ENCODE measurements around the gene CENPN.

Gene CENPN, protein sequence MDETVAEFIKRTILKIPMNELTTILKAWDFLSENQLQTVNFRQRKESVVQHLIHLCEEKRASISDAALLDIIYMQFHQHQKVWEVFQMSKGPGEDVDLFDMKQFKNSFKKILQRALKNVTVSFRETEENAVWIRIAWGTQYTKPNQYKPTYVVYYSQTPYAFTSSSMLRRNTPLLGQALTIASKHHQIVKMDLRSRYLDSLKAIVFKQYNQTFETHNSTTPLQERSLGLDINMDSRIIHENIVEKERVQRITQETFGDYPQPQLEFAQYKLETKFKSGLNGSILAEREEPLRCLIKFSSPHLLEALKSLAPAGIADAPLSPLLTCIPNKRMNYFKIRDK

DNA sequence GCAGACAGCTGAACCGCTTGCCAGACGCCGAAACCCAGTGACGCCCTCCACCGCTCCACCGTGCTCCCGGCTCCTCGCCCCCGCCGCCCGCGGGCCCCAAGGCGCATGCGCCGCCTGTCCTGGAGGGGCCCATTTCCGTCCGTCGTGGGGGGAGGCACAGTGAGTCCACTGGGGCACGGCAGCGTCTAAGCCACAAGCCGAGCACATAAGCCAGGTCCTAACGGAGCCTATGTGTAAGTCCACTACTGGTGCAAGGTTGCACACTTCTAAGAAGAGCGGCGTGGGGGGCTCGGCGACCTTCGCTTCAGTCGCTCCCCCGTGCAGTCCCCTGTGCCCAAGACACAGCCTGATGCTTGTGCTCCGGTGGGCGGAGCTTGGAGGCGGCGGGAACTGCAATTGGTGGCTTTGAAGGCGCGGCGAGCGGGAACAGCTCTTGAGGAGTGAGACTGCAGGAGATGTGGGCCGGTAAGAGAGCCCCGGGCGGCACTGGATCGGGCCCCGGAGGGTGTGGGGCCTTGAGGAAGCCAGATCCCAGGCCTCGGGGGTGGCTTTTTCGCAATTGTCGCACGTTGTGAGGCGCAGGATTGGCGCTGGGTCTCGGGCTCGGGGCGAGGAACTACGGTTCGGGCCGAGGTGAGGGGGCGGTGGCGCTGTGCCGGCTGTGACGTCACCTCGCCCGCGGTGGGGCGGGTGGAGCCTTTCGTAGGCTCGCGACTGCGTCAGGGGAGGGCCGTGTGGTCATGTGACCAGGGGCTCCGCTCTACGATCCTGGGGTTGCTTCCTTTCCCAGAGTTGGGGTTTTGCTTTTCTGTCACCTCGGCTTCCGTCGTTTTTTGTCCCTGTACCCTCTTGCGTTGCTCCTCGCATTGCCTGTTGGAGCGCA, at the start of gene CENPN, which contains the start of gene CMC2:
Gene CENPN (plus strand): TSS at position 402 of the 883 bp plus-strand sequence. CDS start 4,726 bp downstream, outside the sequence.
Gene CMC2 (minus strand): TSS at position 73 of the 883 bp plus-strand sequence. CDS start 9,491 bp downstream, outside the sequence.
- DNase-seq: peak; percentile 99

DNA sequence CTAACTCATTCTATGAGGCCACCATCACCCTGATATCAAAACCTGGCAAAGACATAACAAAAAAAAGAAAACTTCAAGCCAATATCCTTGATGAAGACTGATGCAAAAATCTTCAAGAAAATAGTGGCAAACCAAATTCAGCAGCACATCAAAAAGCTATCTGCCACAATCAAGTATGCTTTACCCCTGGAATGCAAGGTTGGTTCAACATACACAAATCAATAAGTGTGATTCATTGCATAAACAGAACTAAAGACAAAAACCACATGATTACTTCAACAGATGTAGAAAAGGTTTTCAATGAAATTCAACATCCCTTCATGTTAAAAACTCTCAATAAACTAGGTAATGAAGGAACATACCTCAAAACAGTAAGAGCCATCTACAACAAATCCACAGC, 48.7 kb upstream of the CENPN start:
- no peak for DNase-seq

DNA sequence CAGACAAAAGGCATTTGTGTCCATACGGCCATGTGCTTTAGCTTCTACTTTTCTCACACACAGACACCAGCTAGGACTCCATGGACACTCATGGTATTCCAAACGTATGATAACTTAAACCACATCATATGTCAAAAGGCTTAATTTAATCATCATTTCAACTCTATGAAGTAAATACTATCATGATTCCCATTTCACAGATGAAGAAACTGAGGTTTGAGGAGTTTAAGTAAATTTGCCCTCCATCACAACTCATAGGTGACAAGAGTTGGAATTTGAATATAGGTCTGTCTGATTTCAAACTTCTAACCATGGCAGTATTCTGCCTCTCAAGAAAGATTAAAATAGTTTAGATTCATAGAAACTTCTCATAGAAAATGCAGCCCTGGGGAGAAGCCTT, 44.1 kb upstream of the CENPN start:
- DNase-seq: no peak

DNA sequence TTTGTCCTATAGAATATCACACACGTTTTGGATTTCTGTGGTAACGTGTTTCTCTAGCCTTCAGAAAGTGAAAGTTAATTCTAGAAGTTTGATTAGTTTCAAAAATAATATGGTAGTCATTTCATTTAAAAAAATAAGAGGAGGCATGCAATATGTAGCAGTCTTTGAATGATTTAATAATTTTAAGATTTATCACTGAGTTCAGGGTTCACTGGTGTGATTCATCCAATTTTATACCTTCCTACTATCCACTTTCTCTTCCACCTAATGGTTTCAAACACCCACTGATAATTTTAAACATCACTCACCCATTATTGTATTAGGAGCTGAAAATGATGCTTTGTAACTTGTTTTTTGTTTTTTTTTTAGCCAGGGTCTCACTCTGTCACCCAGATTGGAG, 42.7 kb upstream of the CENPN start:
- DNase-seq: no peak

DNA sequence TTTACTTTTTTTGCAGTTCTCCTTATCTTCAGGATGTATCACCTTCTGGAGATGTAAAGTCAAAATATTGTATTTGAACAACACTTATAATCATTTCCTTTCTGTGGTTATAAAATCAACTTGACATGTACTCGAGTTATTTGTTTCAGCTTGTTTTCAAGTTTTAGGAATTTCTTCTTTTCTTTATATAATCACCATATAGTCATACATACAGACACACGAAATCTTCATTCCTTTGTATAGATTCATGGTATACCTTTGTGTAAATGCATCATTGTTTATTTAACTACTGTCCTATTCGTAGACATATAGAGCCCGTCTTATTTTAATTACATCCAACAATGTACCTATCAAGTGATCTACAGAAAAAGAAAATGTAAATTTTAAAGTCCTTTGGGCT, 40.4 kb upstream of the CENPN start:
- no peak for DNase-seq

DNA sequence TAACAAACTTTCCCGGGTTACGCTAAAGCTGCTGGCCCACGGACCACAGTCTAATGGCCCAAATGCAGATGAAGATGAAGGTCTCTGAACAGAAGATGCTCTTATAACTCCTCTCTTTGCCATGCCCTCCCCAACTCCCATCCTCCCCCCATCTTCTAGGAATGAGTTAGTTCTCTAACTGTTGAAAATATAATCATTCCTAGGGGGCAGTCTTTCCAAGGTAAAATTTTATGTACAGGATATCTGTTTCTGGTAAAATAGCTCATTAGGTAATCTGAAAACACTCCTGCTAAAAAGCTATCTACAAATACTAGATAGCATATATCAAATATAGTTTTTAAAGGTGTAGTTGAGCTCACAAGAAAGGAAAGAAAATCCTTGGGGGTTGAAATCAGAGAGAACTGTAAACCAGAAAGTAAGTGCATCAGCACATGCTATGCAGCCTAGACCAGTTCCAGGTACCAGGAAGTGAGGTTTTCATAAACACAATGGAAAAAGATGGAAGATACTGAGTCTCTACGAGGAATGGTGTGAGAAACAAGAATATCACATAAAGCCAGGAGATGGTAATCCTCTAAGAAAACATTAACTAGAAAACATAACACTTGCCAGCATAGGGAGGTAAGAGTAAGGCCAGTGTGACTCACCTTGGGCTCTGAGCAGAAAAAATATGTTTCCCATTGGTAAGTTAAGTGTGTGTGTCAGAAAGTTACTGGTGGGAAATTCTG, 38.5 kb upstream of the CENPN start:
- no peak for DNase-seq

DNA sequence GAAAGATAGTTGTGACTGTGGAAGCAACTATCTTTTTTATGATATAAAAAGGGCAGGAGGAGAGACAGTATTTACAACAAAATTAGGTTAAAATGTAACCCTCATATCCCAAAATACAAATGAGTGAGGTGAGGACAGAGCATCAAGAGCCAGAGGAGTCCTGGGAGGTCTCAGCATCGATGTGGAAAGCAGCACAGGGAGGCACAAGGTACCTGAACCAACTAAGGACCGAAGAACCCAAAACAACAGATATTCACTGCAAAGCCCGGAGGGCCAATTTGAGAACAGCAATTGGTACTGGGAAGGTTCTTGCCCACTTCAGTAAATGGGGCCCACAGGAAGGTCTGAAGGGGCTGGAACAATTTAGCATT, 37.9 kb upstream of the CENPN start:
- no peak for DNase-seq

DNA sequence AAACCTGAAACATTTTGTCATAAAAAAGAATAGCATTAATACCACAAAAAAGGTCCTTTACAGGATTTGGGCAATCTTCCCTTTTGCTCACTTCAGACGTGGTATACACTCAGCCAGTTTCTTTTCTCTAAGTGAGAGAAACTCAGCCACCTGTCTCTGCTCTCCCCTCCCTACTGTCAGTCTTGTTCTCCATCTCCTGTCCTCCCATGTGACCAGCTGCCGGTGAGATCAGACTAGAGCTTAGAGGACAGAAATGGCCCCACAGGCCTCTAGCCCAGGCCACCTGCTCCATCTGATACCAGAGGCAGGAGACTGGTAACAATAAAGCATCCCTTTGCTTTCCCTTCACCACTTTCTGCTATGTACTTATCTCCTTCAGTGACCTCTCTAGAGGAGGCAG, 35.2 kb upstream of the CENPN start:
- no peak for DNase-seq

DNA sequence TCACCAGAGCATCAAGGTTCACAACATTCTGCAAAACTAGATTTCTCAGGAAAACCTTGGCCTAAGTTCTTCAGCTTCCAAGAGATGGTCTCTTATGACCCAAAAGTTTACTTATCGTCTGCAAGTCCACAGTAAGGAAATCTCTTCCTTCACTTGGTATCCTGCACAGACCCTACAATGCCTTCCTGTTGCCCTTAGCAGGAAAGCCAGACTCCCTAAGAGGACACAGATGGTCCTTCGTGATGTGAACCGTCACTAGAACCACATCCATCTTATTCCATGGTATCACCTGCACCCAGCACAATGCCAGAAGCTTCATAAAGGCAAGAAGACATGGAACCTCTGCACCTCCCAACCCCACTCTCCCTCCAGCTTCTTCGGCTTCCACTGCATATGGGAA, 34.4 kb upstream of the CENPN start:
- DNase-seq: no peak

DNA sequence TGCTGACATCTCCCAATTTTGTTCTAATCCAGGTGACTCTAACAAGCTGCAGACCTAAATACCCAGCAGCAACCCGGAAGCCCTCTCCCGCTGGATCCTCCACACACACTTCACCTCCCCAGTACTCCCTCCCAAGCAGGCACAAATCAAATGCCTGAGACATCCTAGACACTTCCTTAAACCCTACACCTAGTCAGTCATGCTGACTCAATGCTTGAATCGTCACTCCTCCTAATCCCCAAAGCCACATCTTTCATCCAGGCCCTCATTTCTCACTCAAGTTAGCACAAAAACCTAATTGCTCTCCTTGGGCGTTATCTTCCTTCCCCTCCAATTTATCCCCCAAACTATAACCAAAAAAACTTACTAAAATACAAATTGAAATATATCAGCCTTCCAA, 33.0 kb upstream of the CENPN start:
- no peak for DNase-seq

DNA sequence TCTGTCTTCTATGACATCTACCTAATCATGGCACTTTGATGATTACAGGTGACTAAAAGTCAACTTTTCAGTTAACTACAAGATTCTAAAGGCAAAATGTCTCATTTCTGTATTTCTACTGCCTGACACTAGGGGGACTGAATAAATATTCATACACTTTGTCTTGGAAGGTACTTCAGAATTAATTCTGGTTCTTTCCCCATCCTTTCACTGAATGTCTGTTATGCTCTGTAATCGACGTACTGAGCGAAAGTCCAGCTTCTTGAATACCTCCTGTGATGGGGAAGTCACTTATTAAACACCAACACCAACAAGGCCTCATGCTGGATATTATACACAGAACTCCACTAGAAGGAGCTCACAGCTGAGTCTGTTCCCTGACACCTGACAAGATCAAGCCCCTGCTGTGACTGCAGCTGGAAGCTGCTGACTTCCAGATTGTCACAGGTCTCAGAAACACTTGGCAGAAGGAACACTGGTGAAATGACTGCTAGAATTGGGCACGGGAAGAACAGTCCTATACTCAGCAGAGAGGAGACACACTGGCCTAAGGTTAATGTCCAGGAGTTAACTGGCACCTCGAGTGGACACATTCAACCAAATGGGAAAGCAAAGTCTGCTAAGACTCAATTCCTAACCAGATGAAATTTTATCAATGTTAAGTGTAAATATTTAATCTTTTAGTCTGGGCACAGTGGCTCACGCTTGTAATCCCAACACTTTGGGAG, 32.2 kb upstream of the CENPN start:
- no peak for DNase-seq

DNA sequence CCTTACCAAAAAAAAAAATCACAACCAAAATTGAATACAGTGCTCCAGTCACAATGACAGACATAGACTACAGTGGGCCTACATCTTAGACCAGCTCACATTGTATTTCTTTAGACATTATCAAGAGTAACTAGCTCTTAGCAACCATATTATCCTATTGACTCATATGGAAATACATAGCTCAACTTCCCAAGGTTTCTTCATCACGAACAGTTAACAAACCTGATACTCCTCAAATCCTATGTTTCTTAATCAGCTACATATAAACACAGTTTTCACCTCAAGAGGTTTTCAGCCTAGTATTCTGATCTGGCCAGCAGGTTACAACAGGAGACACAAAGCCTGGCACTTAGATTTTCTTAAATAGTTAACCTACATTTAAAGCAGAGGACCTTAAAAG, 30.1 kb upstream of the CENPN start:
- DNase-seq: no peak

DNA sequence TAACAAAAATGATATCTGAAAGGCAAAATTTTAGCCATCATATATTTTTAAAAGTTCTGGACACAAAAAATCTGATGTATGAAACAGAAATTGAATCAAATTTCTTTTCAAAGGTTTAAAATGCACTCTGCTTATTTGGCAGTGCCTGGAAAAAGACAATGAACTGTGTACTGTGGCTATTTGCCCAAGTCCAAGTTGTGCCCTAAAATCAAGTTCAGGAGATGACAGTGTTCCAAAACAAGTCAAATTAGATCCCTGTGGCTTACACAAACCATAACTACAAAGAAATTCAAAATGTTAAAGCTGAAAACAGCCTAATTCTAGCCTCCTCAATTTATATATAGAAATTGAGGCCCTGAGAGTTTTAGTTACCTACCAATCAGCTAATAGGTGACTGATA, 25.9 kb upstream of the CENPN start:
- no peak for DNase-seq

DNA sequence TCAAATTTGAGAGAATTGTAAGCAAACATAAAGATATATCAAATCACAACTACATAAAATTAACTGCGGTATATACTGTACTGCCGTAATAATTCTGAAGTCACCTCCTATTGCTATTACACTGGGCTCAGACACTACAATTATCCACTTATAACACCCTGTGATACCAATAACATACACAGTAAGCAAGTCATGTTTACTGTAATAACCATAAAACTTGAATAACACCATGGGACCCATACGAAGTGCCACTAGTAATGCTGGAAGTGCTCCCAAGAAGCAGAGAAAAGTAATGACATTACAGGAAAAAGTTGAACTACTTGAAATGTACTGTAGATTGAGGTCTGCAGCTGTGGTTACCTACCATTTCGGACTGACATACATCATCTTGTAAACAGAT, 24.4 kb upstream of the CENPN start:
- no peak for DNase-seq

DNA sequence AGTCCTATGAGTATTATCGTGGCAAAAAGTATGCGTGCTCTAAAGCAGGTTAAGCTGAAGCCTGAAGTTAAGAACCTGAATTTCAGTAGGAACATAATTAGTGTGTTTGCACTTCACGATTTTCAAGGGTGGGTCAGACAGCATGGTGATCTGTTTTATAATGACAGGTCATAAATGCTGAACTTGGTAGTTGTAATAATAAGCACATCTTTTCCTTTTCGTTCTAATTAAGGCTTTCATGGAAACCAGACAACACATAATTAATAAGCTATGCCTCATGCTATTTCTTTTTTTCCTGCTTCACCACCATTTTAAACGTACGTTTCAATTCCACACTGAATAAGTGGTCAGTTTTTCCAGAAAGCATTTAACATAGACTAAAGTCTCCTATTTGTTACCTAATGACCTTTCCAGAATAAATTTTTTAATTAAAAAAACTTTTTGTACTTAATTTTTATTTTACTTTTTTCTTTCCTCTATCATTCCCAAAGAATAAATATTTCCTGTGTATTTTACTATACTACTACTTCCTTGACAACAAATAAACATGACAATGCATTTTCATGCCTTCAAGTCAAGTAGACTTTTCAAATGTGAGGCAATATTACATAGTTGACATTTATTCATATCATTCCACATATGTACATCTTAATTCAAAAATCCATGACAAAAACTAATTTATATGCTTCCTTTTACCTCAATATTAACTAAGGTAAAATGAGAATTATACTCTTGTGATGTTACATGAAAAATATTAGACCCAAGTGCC, 22.7 kb upstream of the CENPN start:
- DNase-seq: no peak

DNA sequence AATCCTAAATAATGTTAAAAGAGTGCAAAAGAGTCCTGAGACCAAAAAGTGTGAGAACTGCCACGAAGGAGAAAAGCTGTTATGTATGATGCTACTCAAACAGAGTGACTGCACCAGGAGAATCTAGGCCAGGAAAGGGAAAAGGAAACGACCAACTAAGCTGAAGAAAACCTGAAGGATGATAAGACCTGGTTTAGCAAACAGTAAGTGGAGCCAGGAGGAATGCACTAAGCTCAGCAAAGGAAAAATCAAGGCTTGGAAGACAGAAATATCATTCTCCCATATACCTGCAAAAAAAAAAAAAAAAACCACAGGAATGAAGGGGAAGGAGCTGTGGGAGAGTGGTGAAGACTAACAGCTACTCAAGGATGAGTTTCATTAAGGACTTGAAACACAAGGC, 21.4 kb upstream of the CENPN start:
- DNase-seq: no peak

DNA sequence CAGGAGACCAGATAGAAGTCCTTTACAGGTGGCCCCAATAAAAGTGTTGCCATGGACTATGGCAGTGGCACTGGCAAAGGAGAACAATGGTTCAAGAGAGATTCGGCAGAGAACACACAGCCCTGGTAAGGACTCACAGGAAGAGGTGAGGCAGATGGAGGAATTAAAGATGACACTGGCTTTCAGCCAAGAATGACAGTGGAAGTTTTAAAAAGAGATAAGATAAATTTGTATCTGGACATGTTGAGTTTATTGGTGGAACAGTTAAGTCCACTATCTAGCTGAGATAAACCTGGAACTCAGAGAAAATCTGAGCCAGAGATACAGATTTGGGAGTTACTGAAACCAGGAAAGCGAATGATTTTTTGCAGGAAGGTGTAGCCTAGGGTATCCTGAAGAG, 20.5 kb upstream of the CENPN start:
- DNase-seq: no peak

DNA sequence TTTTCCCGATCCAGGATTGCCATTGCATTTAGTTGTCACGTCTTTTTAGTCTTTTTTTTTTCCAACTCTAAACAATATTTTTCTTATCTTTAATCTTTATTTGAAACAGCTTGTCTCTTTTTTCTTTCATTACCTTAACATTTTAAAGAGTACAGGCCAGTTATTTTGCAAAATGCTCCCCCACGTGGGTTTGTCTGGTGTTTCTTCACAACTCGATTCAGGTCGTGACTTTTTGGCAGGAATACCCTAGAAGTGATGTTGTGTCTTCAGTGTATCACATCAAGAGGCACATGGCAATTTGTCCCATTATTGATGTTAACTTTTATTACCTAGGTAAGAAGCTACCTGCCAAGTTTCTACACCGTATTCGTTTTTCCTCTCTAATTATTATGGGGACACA, 18.3 kb upstream of the CENPN start:
- DNase-seq: no peak

DNA sequence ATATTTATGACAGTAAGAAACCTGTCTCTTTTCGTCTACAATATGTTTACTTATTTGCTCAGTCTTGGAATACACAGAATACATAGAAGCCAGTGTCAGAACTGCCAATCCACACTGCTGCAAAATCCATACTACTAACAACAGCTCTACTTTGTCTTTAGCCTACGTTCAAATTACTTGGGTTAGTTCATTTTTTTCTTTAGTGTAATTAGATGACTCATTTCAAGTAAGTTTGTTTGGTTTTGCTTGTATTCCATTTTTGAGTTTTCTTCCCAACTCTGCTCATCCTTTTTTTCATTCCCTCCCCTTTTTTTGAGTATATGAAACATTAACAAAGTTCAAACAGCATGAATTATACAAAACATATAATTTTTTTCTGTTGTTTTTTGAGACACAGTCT, 17.2 kb upstream of the CENPN start:
- no peak for DNase-seq

DNA sequence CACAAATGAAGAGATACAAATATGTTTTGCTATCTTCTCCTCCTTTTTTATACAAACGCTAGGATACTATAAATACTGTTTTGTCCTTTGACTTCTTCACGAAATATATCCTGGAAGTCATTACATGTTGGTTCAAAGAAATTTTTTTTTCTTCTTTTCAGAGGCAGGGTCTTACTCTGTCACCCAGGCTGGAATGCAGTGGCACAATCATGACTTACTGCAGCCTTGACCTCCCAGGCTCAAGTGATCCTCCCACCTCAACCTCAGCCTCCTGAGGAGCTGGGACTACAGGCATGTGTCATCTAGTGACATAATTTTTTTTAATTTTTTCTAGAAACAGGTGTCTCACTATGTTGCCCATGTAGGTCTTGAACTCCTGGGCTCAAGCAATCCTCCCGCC, 16.4 kb upstream of the CENPN start:
- no peak for DNase-seq

DNA sequence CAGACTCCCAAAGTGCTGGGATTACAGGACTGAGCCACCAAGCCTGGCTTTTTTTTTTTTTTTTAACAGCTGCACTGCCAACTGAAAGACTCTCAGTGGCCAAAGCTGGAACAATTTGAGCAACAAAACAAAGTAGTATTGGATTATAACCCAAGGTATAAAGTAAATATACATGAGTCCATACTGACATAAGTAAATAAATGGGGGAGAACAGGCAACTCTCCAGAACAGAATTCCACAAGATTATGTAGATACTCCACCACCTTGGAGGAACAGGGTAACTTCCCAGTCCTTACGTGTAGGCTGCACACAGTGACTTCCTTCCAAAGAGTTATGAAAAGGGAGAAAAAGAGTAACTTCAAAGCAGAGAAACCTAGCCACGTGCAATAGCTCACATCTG, 16.0 kb upstream of the CENPN start:
- no peak for DNase-seq

DNA sequence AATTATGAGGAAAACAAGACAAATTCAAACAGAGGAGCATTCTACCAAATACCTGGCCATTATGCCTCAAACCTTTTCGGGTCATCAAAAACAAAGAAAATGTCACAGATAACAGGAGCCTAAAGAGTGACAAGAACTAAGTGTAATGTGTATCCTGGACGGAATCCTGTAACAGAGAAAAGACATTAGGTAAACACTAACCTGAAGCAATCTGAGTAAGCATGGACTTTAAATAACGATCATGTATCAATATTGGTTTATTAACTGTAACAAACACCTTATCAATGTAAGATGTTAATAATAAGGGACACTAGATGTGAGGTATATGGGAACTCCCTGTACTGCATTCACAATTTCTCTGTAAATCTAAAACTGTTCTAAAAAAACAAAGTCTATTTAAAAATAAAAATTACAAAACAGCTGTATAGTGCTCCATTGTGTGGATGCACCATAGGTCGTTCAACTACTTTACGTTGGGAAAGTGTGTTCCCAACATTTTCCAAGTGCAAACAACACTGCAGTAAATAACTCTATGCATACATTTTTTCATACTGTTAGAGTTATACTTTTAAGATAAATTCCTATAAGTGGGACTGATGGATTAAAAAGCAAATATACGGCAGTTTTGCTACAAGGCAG, 15.1 kb upstream of the CENPN start:
- no peak for DNase-seq

All from right forelimb (tissue), 1 donor.